Activated naive CD8-positive, alpha-beta T cell (primary cell): Measurements from ENCODE around the gene GRIA4.
"Not testable (repeated sequence)": the region's sequence is repeated elsewhere in the genome, so short reads cannot be mapped to it uniquely, and the experiment has no call there.

Source experiments
- H3K27ac Mint-ChIP-seq: one replicate; pipeline ENCODE4 v1.8.0; 2021; ENCODE audit warnings: mixed read lengths
- H3K27me3 Mint-ChIP-seq: one replicate; pipeline ENCODE4 v1.8.0; 2021; ENCODE audit warnings: mixed read lengths
- H3K36me3 Mint-ChIP-seq: one replicate; pipeline ENCODE4 v1.8.0; 2021; ENCODE audit warnings: mixed read lengths
- H3K4me1 Mint-ChIP-seq: one replicate; pipeline ENCODE4 v1.8.0; 2021; ENCODE audit warnings: low read depth, mixed read lengths
- H3K4me3 Mint-ChIP-seq: one replicate; pipeline ENCODE4 v1.8.0; 2021; ENCODE audit warnings: mild to moderate bottlenecking, mixed read lengths
- H3K9me3 Mint-ChIP-seq: one replicate; pipeline ENCODE4 v1.8.0; 2021; ENCODE audit warnings: low read depth, mixed read lengths

The GRIA4 gene

GRCh38 chr11:105960252-105961245 is 350.7 kb downstream of the GRIA4 start:
- H3K27me3 Mint-ChIP-seq, result peaks cover 3% of the 10 kb centered on the region
- H3K36me3 Mint-ChIP-seq, result no peaks in the 10 kb centered on the region

GRCh38 chr11:105968021-105968697 is 358.3 kb downstream of the GRIA4 start:
- Mint-ChIP-seq H3K27ac (no peak overlapping the region), H3K9me3 (no peaks in the 10 kb centered on the region), H3K4me1 (no peaks in the 10 kb centered on the region), H3K4me3 (no peak overlapping the region), H3K36me3 (no peaks in the 10 kb centered on the region), H3K27me3 (no peaks in the 10 kb centered on the region)

More at GRCh38 chr11:105960252-105961245, 350.7 kb downstream of the GRIA4 start:
- no peak overlapping the region for H3K4me3 Mint-ChIP-seq
- peaks cover 7% of the 10 kb centered on the region for H3K9me3 Mint-ChIP-seq
- H3K27ac Mint-ChIP-seq, result no peak overlapping the region
- H3K4me1 Mint-ChIP-seq, result no peaks in the 10 kb centered on the region

- H3K4me3 Mint-ChIP-seq, result no peak overlapping the region
- no peaks in the 10 kb centered on the region for H3K9me3 Mint-ChIP-seq
- no peak overlapping the region for H3K27ac Mint-ChIP-seq
- no peaks in the 10 kb centered on the region for H3K36me3 Mint-ChIP-seq
- H3K27me3 Mint-ChIP-seq, result no peaks in the 10 kb centered on the region
- no peaks in the 10 kb centered on the region for H3K4me1 Mint-ChIP-seq
These were observed 359.9 kb downstream of the GRIA4 start for GRCh38 chr11:105969756-105970155.

- no peaks in the 10 kb centered on the region for H3K36me3 Mint-ChIP-seq
- no peak overlapping the region for H3K27ac Mint-ChIP-seq
- no peaks in the 10 kb centered on the region for H3K27me3 Mint-ChIP-seq
- H3K9me3 Mint-ChIP-seq, result no peaks in the 10 kb centered on the region
- H3K4me3 Mint-ChIP-seq, result no peak overlapping the region
- H3K4me1 Mint-ChIP-seq, result no peaks in the 10 kb centered on the region
These were observed 365.3 kb downstream of the GRIA4 start for GRCh38 chr11:105975128-105975527.

GRCh38 chr11:105979997-105980703 is 370.3 kb downstream of the GRIA4 start:
- no peak overlapping the region for H3K27ac Mint-ChIP-seq
- no peak overlapping the region for H3K4me3 Mint-ChIP-seq
- no peaks in the 10 kb centered on the region for H3K9me3 Mint-ChIP-seq
- H3K27me3 Mint-ChIP-seq, result no peaks in the 10 kb centered on the region
- H3K4me1 Mint-ChIP-seq, result no peaks in the 10 kb centered on the region
- H3K36me3 Mint-ChIP-seq, result no peaks in the 10 kb centered on the region

- no peak overlapping the region for H3K27ac Mint-ChIP-seq
- H3K36me3 Mint-ChIP-seq, result peaks cover 7% of the 10 kb centered on the region
- H3K4me1 Mint-ChIP-seq, result no peaks in the 10 kb centered on the region
- H3K4me3 Mint-ChIP-seq, result no peak overlapping the region
- no peaks in the 10 kb centered on the region for H3K27me3 Mint-ChIP-seq
- peaks cover 3% of the 10 kb centered on the region for H3K9me3 Mint-ChIP-seq
These were observed 376.7 kb downstream of the GRIA4 start for GRCh38 chr11:105986554-105986953.

- Mint-ChIP-seq H3K27me3 (no peaks in the 10 kb centered on the region), H3K9me3 (peaks cover 8% of the 10 kb centered on the region), H3K4me3 (no peak overlapping the region), H3K27ac (no peak overlapping the region), H3K36me3 (peaks cover 15% of the 10 kb centered on the region), H3K4me1 (no peaks in the 10 kb centered on the region)
These were observed 378.3 kb downstream of the GRIA4 start for GRCh38 chr11:105988197-105988596.

GRCh38 chr11:105989124-105989523 is 379.3 kb downstream of the GRIA4 start:
- H3K36me3 Mint-ChIP-seq, result peaks cover 21% of the 10 kb centered on the region

GRCh38 chr11:105991888-105992287 is 382.0 kb downstream of the GRIA4 start:
- peaks cover 1% of the 10 kb centered on the region for H3K4me1 Mint-ChIP-seq
- no peaks in the 10 kb centered on the region for H3K27me3 Mint-ChIP-seq
- H3K27ac Mint-ChIP-seq, result no peak overlapping the region
- H3K4me3 Mint-ChIP-seq, result no peak overlapping the region
- peaks cover 15% of the 10 kb centered on the region for H3K9me3 Mint-ChIP-seq
- H3K36me3 Mint-ChIP-seq, result peaks cover 40% of the 10 kb centered on the region

More at GRCh38 chr11:105989124-105989523, 379.3 kb downstream of the GRIA4 start:
- Mint-ChIP-seq H3K4me3 (no peak overlapping the region), H3K4me1 (no peaks in the 10 kb centered on the region), H3K9me3 (peaks cover 14% of the 10 kb centered on the region), H3K27ac (no peak overlapping the region), H3K27me3 (no peaks in the 10 kb centered on the region)

- Mint-ChIP-seq H3K27me3 (no peaks in the 10 kb centered on the region), H3K27ac (no peak overlapping the region), H3K9me3 (peaks cover 29% of the 10 kb centered on the region), H3K36me3 (peaks cover 57% of the 10 kb centered on the region), H3K4me3 (no peak overlapping the region), H3K4me1 (peaks cover 18% of the 10 kb centered on the region)
These were observed 391.6 kb downstream of the GRIA4 start for GRCh38 chr11:106001304-106002012.

GRCh38 chr11:106003094-106003493 is 393.2 kb downstream of the GRIA4 start:
- H3K27me3 Mint-ChIP-seq, H3K4me3 Mint-ChIP-seq, H3K27ac Mint-ChIP-seq: not testable (repeated sequence)
- Mint-ChIP-seq H3K4me1 (peaks cover 19% of the 10 kb centered on the region), H3K36me3 (peaks cover 63% of the 10 kb centered on the region), H3K9me3 (peaks cover 33% of the 10 kb centered on the region)

- Mint-ChIP-seq H3K4me3 (no peak overlapping the region), H3K4me1 (peaks cover 59% of the 10 kb centered on the region), H3K36me3 (peaks cover 39% of the 10 kb centered on the region), H3K27ac (no peak overlapping the region), H3K9me3 (peaks cover 8% of the 10 kb centered on the region), H3K27me3 (no peaks in the 10 kb centered on the region)
These were observed 401.6 kb downstream of the GRIA4 start for GRCh38 chr11:106011481-106011880.

GRCh38 chr11:106012744-106013143 is 402.9 kb downstream of the GRIA4 start:
- Mint-ChIP-seq H3K9me3 (peaks cover 4% of the 10 kb centered on the region), H3K4me1 (peaks cover 66% of the 10 kb centered on the region), H3K27ac (no peak overlapping the region), H3K27me3 (no peaks in the 10 kb centered on the region), H3K36me3 (peaks cover 31% of the 10 kb centered on the region), H3K4me3 (no peak overlapping the region)

- Mint-ChIP-seq H3K4me3 (no peak overlapping the region), H3K36me3 (peaks cover 27% of the 10 kb centered on the region), H3K27me3 (no peaks in the 10 kb centered on the region), H3K9me3 (peaks cover 4% of the 10 kb centered on the region), H3K4me1 (peaks cover 70% of the 10 kb centered on the region), H3K27ac (no peak overlapping the region)
These were observed 404.2 kb downstream of the GRIA4 start for GRCh38 chr11:106014035-106014434.
